Tibial artery (tissue), 4 donors: ENCODE results near the gene CRKL.

Source experiments
- DNase-seq, 2 donors: peaks; one replicate each; pipeline ENCODE4 v3.0.0-alpha.2; 2019
- H3K27ac ChIP-seq, 2 donors: fragments of 200-600 bp; sonication (generic) in 1 of 2; 1 replicate in 1 of 2; 2 replicates in 1 of 2; pipeline ENCODE4 v1.5.1; 2018 to 2019; ENCODE audit warnings: mild to moderate bottlenecking in 1 of 2
- H3K27me3 ChIP-seq, 2 donors: fragments of 200-600 bp; sonication (generic) in 1 of 2; one replicate each; pipeline versions ENCODE4 v1.5.1 to v1.6.0; 2016 to 2019
- H3K36me3 ChIP-seq, 3 donors: fragments of 200-600 bp; sonication (generic) in 2 of 3; one replicate each; pipeline ENCODE4 v1.5.1; 2016 to 2019; ENCODE audit warnings: mild to moderate bottlenecking in 2 of 3
- H3K4me1 ChIP-seq, 4 donors: fragments of 200-600 bp; sonication (generic) in 2 of 4; 1 replicate in 3 of 4; 2 replicates in 1 of 4; pipeline ENCODE4 v1.5.1; 2016 to 2019
- H3K4me3 ChIP-seq, 2 donors: fragments of 200-600 bp; sonication (generic) in 1 of 2; 1 replicate in 1 of 2; 2 replicates in 1 of 2; pipeline ENCODE4 v1.5.1; 2018 to 2019; ENCODE audit warnings: mild to moderate bottlenecking in 2 of 2
- H3K9me3 ChIP-seq, 3 donors: fragments of 200-600 bp; sonication (generic) in 1 of 3; one replicate each; pipeline ENCODE4 v1.5.1; 2016 to 2019
- CTCF ChIP-seq, 2 experiments: fragments of 200-600 bp in 1 of 2; fragments of 450-650 bp in 1 of 2; IDR thresholded peaks; one replicate each; pipeline ENCODE4 v1.5.1; 2017 to 2019; ENCODE audit warnings: antibody characterized with exemption in 2 of 2, mild to moderate bottlenecking in 1 of 2, moderate library complexity in 1 of 2
- intact Hi-C: fragments of 100-400 bp; cut with DNase I; formaldehyde crosslinking; loops from one replicate; pipeline ENCODE4 v1.15.0; 2023; ENCODE audit warnings: low total_unique reads

CRKL gene

GRCh38 chr22:20918663-20919218, 1.5 kb downstream of the CRKL start:
- H3K9me3 ChIP-seq: no peaks in the 10 kb centered on the region
- no peak for DNase-seq
- TF ChIP-seq CTCF (IDR thresholded peaks at IDR 0.05): no peak
- peaks cover 0 to 48% (median 27%) of the 10 kb centered on the region in 4 donors for H3K4me1 ChIP-seq
- H3K27ac ChIP-seq: peak overlapping the region; percentile 97
- no peaks in the 10 kb centered on the region for H3K36me3 ChIP-seq
- no peaks in the 10 kb centered on the region for H3K27me3 ChIP-seq
- intact Hi-C loops: loop anchor here (5.0 kb wide), 1 partner anchor 79 kb away; no protein-coding TSS in a partner anchor
- peak overlapping the region; percentile 97 to 98 for H3K4me3 ChIP-seq

- intact Hi-C loops: loop anchor here (5.0 kb wide), 1 partner anchor 78 kb away; no protein-coding TSS in a partner anchor
- DNase-seq: no peak
- Histone ChIP-seq H3K4me3 (peak overlapping the region; percentile 97 to 98), H3K36me3 (peaks cover 0 to 4% (median 0%) of the 10 kb centered on the region in 3 donors), H3K27ac (peak overlapping the region in 1 of 2 donors; percentile 1), H3K27me3 (no peaks in the 10 kb centered on the region), H3K9me3 (no peaks in the 10 kb centered on the region), H3K4me1 (peaks cover 0 to 56% (median 27%) of the 10 kb centered on the region in 4 donors)
- TF ChIP-seq CTCF (IDR thresholded peaks at IDR 0.05): no peak
Observed at GRCh38 chr22:20919718-20920117, 2.5 kb downstream of the CRKL start.

GRCh38 chr22:20920881-20921203, 3.6 kb downstream of the CRKL start:
- H3K36me3 ChIP-seq: peaks cover 0 to 4% (median 0%) of the 10 kb centered on the region in 3 donors
- H3K9me3 ChIP-seq: no peaks in the 10 kb centered on the region
- TF ChIP-seq CTCF (IDR thresholded peaks at IDR 0.05): no peak
- no peak for DNase-seq
- H3K4me3 ChIP-seq: peak overlapping the region; percentile 97 to 98
- intact Hi-C loops: no loop called here
- H3K27me3 ChIP-seq: no peaks in the 10 kb centered on the region
- peak overlapping the region in 1 of 2 donors; percentile 1 for H3K27ac ChIP-seq
- peaks cover 0 to 64% (median 27%) of the 10 kb centered on the region in 4 donors for H3K4me1 ChIP-seq

- Histone ChIP-seq H3K27me3 (no peaks in the 10 kb centered on the region), H3K36me3 (peaks cover 0 to 4% (median 0%) of the 10 kb centered on the region in 3 donors), H3K4me1 (peaks cover 0 to 63% (median 28%) of the 10 kb centered on the region in 4 donors), H3K4me3 (no peak overlapping the region), H3K9me3 (no peaks in the 10 kb centered on the region), H3K27ac (no peak overlapping the region)
- no peak for DNase-seq
- no peak for TF ChIP-seq CTCF (IDR thresholded peaks at IDR 0.05)
- intact Hi-C loops: no loop called here
Observed at GRCh38 chr22:20922141-20922751, 5.0 kb downstream of the CRKL start.

GRCh38 chr22:20926243-20926642, 9.0 kb downstream of the CRKL start:
- no peak overlapping the region for H3K27ac ChIP-seq
- TF ChIP-seq CTCF (IDR thresholded peaks at IDR 0.05): no peak
- H3K9me3 ChIP-seq: no peaks in the 10 kb centered on the region
- DNase-seq: no peak
- no peaks in the 10 kb centered on the region for H3K27me3 ChIP-seq
- H3K4me1 ChIP-seq: peaks cover 0 to 55% (median 20%) of the 10 kb centered on the region in 4 donors
- H3K36me3 ChIP-seq: peaks cover 0 to 4% (median 0%) of the 10 kb centered on the region in 3 donors
- intact Hi-C loops: no loop called here
- no peak overlapping the region for H3K4me3 ChIP-seq
